Measurements from ENCODE around the gene ANGPTL1.

ANGPTL1 gene

GRCh38 chr1:178871551-178872320 lies 859 bp upstream of the ANGPTL1 start:
- no peaks in the 10 kb centered on the region for H3K27me3 ChIP-seq (ENCODE audit: insufficient read depth, low read length)
- TF ChIP-seq CTCF (IDR thresholded peaks at IDR 0.05; ENCODE audit: low read length) (no peak), EZH2 (IDR thresholded peaks at IDR 0.05; ENCODE audit: borderline replicate concordance, low read length) (no peak)
- H3K4me1 ChIP-seq (ENCODE audit: insufficient read depth, low read length, severe bottlenecking), result peaks cover 14% of the 10 kb centered on the region
- peaks cover 73% of the 10 kb centered on the region; the same call in 1 of the 2 replicates for H3K36me3 ChIP-seq (ENCODE audit: insufficient read depth, low read length)
- no peaks in the 10 kb centered on the region for H3F3A ChIP-seq (ENCODE audit: insufficient read depth, low read length)
- H3K4me2 ChIP-seq (ENCODE audit: low read length), result no peak overlapping the region
- H3K9me2 ChIP-seq (ENCODE audit: low read depth, low read length), result no peaks in the 10 kb centered on the region
- H2AFZ ChIP-seq (ENCODE audit: low read length), result no peak overlapping the region
- no peak overlapping the region for H3K4me3 ChIP-seq (ENCODE audit: low read depth, low read length, poor library complexity, severe bottlenecking)
- H3K79me2 ChIP-seq (ENCODE audit: insufficient read depth, low read length), result 0 out of 2 replicates have a peak, but pooled peaks cover 3% of the 10 kb centered on the region
- H3K9ac ChIP-seq (ENCODE audit: low read length), result no peak overlapping the region
- no peaks in the 10 kb centered on the region for H3K9me3 ChIP-seq (ENCODE audit: low read length)
- H3K27ac ChIP-seq (ENCODE audit: low read depth, low read length, poor library complexity, severe bottlenecking), result no peak overlapping the region
- no peaks in the 10 kb centered on the region for H4K20me1 ChIP-seq (ENCODE audit: insufficient read depth, low read length)

- no peaks in the 10 kb centered on the region for H3F3A ChIP-seq (ENCODE audit: insufficient read depth, low read length)
- H3K4me2 ChIP-seq (ENCODE audit: low read length), result no peak overlapping the region
- 0 out of 2 replicates have a peak, but pooled peaks cover 3% of the 10 kb centered on the region for H3K79me2 ChIP-seq (ENCODE audit: insufficient read depth, low read length)
- H2AFZ ChIP-seq (ENCODE audit: low read length), result no peak overlapping the region
- no peak for TF ChIP-seq CTCF (IDR thresholded peaks at IDR 0.05; ENCODE audit: low read length)
- no peak for TF ChIP-seq EZH2 (IDR thresholded peaks at IDR 0.05; ENCODE audit: borderline replicate concordance, low read length)
- H3K27me3 ChIP-seq (ENCODE audit: insufficient read depth, low read length), result no peaks in the 10 kb centered on the region
- H3K9ac ChIP-seq (ENCODE audit: low read length), result no peak overlapping the region
- peaks cover 19% of the 10 kb centered on the region for H3K4me1 ChIP-seq (ENCODE audit: insufficient read depth, low read length, severe bottlenecking)
- H4K20me1 ChIP-seq (ENCODE audit: insufficient read depth, low read length), result no peaks in the 10 kb centered on the region
- H3K4me3 ChIP-seq (ENCODE audit: low read depth, low read length, poor library complexity, severe bottlenecking), result no peak overlapping the region
- H3K9me3 ChIP-seq (ENCODE audit: low read length), result no peaks in the 10 kb centered on the region
- H3K36me3 ChIP-seq (ENCODE audit: insufficient read depth, low read length), result peaks cover 73% of the 10 kb centered on the region; the same call in 1 of the 2 replicates
- H3K27ac ChIP-seq (ENCODE audit: low read depth, low read length, poor library complexity, severe bottlenecking), result no peak overlapping the region
- H3K9me2 ChIP-seq (ENCODE audit: low read depth, low read length), result no peaks in the 10 kb centered on the region
Measured at GRCh38 chr1:178870221-178870620, 656 bp downstream of the ANGPTL1 start.

- peaks cover 19% of the 10 kb centered on the region for H3K4me1 ChIP-seq (ENCODE audit: insufficient read depth, low read length, severe bottlenecking)
- H3K27me3 ChIP-seq (ENCODE audit: insufficient read depth, low read length), result no peaks in the 10 kb centered on the region
- no peaks in the 10 kb centered on the region for H3K9me3 ChIP-seq (ENCODE audit: low read length)
- no peaks in the 10 kb centered on the region for H4K20me1 ChIP-seq (ENCODE audit: insufficient read depth, low read length)
- H3K36me3 ChIP-seq (ENCODE audit: insufficient read depth, low read length), result peaks cover 73% of the 10 kb centered on the region; the same call in 1 of the 2 replicates
- 0 out of 2 replicates have a peak, but pooled peaks cover 3% of the 10 kb centered on the region for H3K79me2 ChIP-seq (ENCODE audit: insufficient read depth, low read length)
- H3K27ac ChIP-seq (ENCODE audit: low read depth, low read length, poor library complexity, severe bottlenecking), result no peak overlapping the region
- TF ChIP-seq CTCF (IDR thresholded peaks at IDR 0.05; ENCODE audit: low read length), result no peak
- no peak overlapping the region for H3K9ac ChIP-seq (ENCODE audit: low read length)
- no peaks in the 10 kb centered on the region for H3K9me2 ChIP-seq (ENCODE audit: low read depth, low read length)
- H2AFZ ChIP-seq (ENCODE audit: low read length), result no peak overlapping the region
- H3F3A ChIP-seq (ENCODE audit: insufficient read depth, low read length), result no peaks in the 10 kb centered on the region
- H3K4me2 ChIP-seq (ENCODE audit: low read length), result no peak overlapping the region
- no peak overlapping the region for H3K4me3 ChIP-seq (ENCODE audit: low read depth, low read length, poor library complexity, severe bottlenecking)
Measured at GRCh38 chr1:178869119-178869697, 1.7 kb downstream of the ANGPTL1 start.
